Prostate gland (tissue), 2 donors: ENCODE results near the gene ATXN2. TPM values are rescaled to one million over a fixed set of nuclear protein-coding genes. Genes with fewer than 3 reads are reported as not detected.

ENCODE experiments used
- DNase-seq: peaks from one replicate; pipeline ENCODE4 v3.0.0-alpha.2; 2019; ENCODE audit warnings: low spot score
- H3K27ac ChIP-seq, 2 donors: fragments of 200-600 bp; sonication (generic); 2 replicates each; pipeline ENCODE4 v1.5.1; 2017 to 2019
- H3K27me3 ChIP-seq: fragments of 200-600 bp; sonication (generic); replicated peaks from 2 replicates; pipeline ENCODE4 v1.5.1; 2019; ENCODE audit not compliant: insufficient read depth
- H3K36me3 ChIP-seq, 2 donors: fragments of 200-600 bp; sonication (generic); 1 replicate in 1 of 2; 2 replicates in 1 of 2; pipeline versions ENCODE4 v1.5.1 to v1.8.1; 2017 to 2019
- H3K4me1 ChIP-seq: fragments of 200-600 bp; sonication (generic); replicated peaks from 2 replicates; pipeline ENCODE4 v1.5.1; 2019
- H3K4me3 ChIP-seq, 2 donors: fragments of 200-600 bp; sonication (generic); 2 replicates each; pipeline ENCODE4 v1.5.1; 2017 to 2019
- H3K9me3 ChIP-seq: fragments of 200-600 bp; sonication (generic); 2 replicates; pipeline ENCODE4 v1.5.1; 2017
- CTCF ChIP-seq, 4 experiments: fragments of 200-600 bp in 2 of 4; fragments of 450-650 bp in 2 of 4; sonication (generic) in 2 of 4; IDR thresholded peaks; 1 replicate in 3 of 4; 2 replicates in 1 of 4; pipeline ENCODE4 v1.5.1; 2016 to 2019; ENCODE audit warnings: antibody characterized with exemption in 4 of 4, mild to moderate bottlenecking in 2 of 4, moderate library complexity in 2 of 4
- POLR2A ChIP-seq: fragments of 450-650 bp; IDR thresholded peaks from one replicate; pipeline ENCODE4 v1.6.1; 2016; ENCODE audit warnings: antibody characterized with exemption, mild to moderate bottlenecking
- POLR2AphosphoS5 ChIP-seq: sonication (generic); formaldehyde crosslinking; IDR thresholded peaks from one replicate; pipeline ENCODE4 v1.6.1; 2017; ENCODE audit warnings: antibody characterized with exemption
- WGBS: methylation state at CpG from one replicate; pipeline ENCODE4 v1.1.5; 2018; 5-methylcytosine and 5-hydroxymethylcytosine counted together
- intact Hi-C: fragments of 100-400 bp; cut with DNase I; formaldehyde crosslinking; loops from one replicate; pipeline ENCODE4 v1.14.2; 2022
- total RNA-seq, 2 donors: library from RNA; depleted of rRNA; stranded (reverse); fragments of >200 nt; gene quantifications; one replicate each; pipeline ENCODE4 v1.1.0, GENCODE V29; 2016

Gene ATXN2
- total RNA-seq, 2 donors from 2014 or later: 29.5 to 95.5 TPM

DNA sequence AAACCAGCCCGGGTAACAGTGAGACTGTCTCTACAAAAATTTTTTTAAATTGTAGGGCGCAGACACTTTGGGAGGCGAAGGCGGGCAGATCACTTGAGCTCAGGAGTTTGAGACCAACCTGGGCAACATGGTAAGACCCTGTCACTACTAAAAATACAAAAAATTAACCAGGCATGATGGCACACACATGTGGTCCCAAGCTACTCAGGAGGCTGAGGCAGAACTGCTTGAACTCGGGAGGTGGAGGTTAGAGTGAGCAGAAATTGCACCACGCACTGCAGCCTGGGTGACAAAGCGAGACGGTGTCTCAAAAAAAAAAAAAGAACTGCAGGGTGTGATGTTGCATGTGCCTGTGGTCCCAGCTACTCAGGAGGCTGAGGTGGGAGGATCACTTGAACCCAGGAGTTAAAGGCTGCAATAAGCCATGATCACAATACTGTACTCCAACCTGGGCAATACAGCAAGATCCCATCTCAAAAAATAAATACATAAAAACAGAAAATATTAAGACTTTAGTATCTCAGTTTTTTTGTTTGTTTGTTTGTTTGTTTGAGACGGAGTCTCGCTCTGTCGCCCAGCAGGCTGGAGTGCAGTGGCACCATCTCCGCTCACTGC lies 16.9 kb downstream of the ATXN2 start:
- intact Hi-C loops: no loop called here
- H3K9me3 ChIP-seq: no peaks in the 10 kb centered on the region
- no peaks in the 10 kb centered on the region for H3K27me3 ChIP-seq
- no peaks in the 10 kb centered on the region for H3K36me3 ChIP-seq
- H3K27ac ChIP-seq: no peak overlapping the region
- WGBS: 96% methylated on average over 12 of the region's 12 CpGs
- DNase-seq: no peak
- no peaks in the 10 kb centered on the region for H3K4me1 ChIP-seq
- TF ChIP-seq CTCF (IDR thresholded peaks at IDR 0.05) (no peak), POLR2A (no peak), POLR2AphosphoS5 (no peak)
- no peak overlapping the region for H3K4me3 ChIP-seq

DNA sequence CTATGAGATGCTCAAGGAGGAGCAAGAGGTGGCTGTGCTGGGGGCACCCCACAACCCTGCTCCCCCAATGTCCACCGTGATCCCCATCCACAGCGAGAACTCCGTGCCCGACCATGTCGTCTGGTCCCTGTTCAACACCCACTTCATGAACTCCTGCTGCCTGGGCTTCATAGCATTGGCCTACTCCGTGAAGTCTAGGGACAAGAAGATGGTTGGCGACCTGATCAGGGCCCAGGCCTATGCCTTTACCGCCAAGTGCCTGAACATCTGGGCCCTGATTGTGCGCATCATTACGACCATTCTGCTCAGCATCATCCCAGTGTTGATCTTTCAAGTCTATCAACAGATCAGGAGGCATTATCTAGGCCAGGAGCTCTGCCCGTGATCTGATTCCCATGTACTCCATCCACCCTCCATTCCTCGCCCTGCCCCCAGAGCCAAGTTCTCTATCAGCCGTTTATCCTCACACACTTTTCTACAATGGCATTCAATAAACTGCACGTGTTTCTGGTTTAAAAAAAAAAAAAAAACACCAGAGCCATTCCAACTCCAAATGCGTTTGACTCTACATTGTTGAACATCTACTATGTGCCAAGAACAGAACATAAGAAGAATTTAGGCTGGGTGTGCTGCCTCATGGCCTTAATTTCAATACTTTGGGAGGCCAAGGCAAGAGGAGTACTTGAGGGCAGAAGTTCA lies 17.5 kb downstream of the ATXN2 start:
- intact Hi-C loops: no loop called here
- WGBS: 80% methylated on average over 15 of the region's 15 CpGs
- TF ChIP-seq POLR2AphosphoS5 (no peak), CTCF (IDR thresholded peaks at IDR 0.05) (no peak), POLR2A (no peak)
- Histone ChIP-seq H3K4me3 (no peak overlapping the region), H3K36me3 (no peaks in the 10 kb centered on the region), H3K9me3 (no peaks in the 10 kb centered on the region), H3K4me1 (no peaks in the 10 kb centered on the region), H3K27ac (no peak overlapping the region), H3K27me3 (no peaks in the 10 kb centered on the region)
- DNase-seq: no peak

GRCh38 chr12:111580737-111581136 lies 18.4 kb downstream of the ATXN2 start:
- Histone ChIP-seq H3K4me3 (no peak overlapping the region), H3K27me3 (no peaks in the 10 kb centered on the region), H3K4me1 (no peaks in the 10 kb centered on the region), H3K27ac (no peak overlapping the region), H3K36me3 (no peaks in the 10 kb centered on the region), H3K9me3 (no peaks in the 10 kb centered on the region)
- intact Hi-C loops: no loop called here
- 93% methylated on average over 7 of the region's 7 CpGs for WGBS
- no peak for DNase-seq
- TF ChIP-seq CTCF (IDR thresholded peaks at IDR 0.05): no peak
- TF ChIP-seq POLR2A: no peak
- no peak for TF ChIP-seq POLR2AphosphoS5

DNA sequence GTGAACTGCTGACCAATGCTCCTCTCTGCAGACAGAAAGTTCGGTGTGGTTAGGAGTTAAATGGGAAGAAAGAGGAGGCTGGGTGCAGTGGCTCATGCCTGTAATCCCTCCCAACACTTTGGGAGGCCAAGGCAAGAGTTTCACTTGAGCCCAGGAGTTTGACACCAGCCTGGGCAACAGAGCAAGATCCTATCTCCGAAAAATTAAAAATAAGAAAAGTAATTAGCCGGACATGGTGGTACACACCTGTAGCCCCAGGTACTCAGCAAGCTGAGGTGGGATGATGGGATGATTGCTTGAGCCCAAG lies 19.0 kb downstream of the ATXN2 start:
- no peaks in the 10 kb centered on the region for H3K9me3 ChIP-seq
- H3K36me3 ChIP-seq: no peaks in the 10 kb centered on the region
- intact Hi-C loops: no loop called here
- no peak overlapping the region for H3K4me3 ChIP-seq
- WGBS: 94% methylated on average over 3 of the region's 3 CpGs
- TF ChIP-seq CTCF (IDR thresholded peaks at IDR 0.05) (no peak), POLR2A (no peak), POLR2AphosphoS5 (no peak)
- H3K27me3 ChIP-seq: no peaks in the 10 kb centered on the region
- DNase-seq: no peak
- H3K4me1 ChIP-seq: no peaks in the 10 kb centered on the region
- H3K27ac ChIP-seq: no peak overlapping the region

GRCh38 chr12:111578971-111579340 lies 20.2 kb downstream of the ATXN2 start:
- no peak for TF ChIP-seq POLR2AphosphoS5
- no peak for TF ChIP-seq CTCF (IDR thresholded peaks at IDR 0.05)
- TF ChIP-seq POLR2A: no peak
- intact Hi-C loops: no loop called here

More at GRCh38 chr12:111578971-111579340, 20.2 kb downstream of the ATXN2 start:
- Histone ChIP-seq H3K27ac (no peak overlapping the region), H3K4me1 (no peaks in the 10 kb centered on the region), H3K36me3 (no peaks in the 10 kb centered on the region), H3K4me3 (no peak overlapping the region), H3K9me3 (no peaks in the 10 kb centered on the region), H3K27me3 (no peaks in the 10 kb centered on the region)
- DNase-seq: no peak
- 56% methylated on average over 2 of the region's 2 CpGs for WGBS
